Measurements from ENCODE around the gene FRRS1L. TPM values are rescaled to one million over a fixed set of nuclear protein-coding genes. Genes with fewer than 3 reads are reported as not detected.

The FRRS1L gene
- total and polyA plus RNA-seq, 9 donors = 8.3 to 49.8 (median 27.5) TPM

- intact Hi-C loops (cut with DNase I) = loop anchor here in 2 of 4 donors (2.0 kb wide), 1 partner anchor 129 kb away; the partner anchor contains the start of gene EPB41L4B (in 2 of the 2)
- Histone ChIP-seq H3K27ac (no peak overlapping the region), H3K4me3 (no peak overlapping the region), H3K4me1 (ENCODE audit: insufficient read depth) (no peaks in the 10 kb centered on the region), H3K9me3 (no peaks in the 10 kb centered on the region), H3K27me3 (no peaks in the 10 kb centered on the region), H3K36me3 (no peaks in the 10 kb centered on the region)
- no peak for DNase-seq
- 89% methylated on average over 9 of the region's 9 CpGs for WGBS, 3 donors
- TF ChIP-seq POLR2A (IDR thresholded peaks at IDR 0.05) (no peak), CTCF (IDR thresholded peaks at IDR 0.05) (no peak), EP300 (IDR thresholded peaks at IDR 0.05) (no peak)
Observed at GRCh38 chr9:109191746-109192145, 24.7 kb upstream of the FRRS1L start.

GRCh38 chr9:109190151-109190550 lies 23.1 kb upstream of the FRRS1L start:
- Histone ChIP-seq H3K4me3 (no peak overlapping the region), H3K27ac (no peak overlapping the region), H3K36me3 (no peaks in the 10 kb centered on the region), H3K9me3 (no peaks in the 10 kb centered on the region), H3K27me3 (no peaks in the 10 kb centered on the region), H3K4me1 (ENCODE audit: insufficient read depth) (no peaks in the 10 kb centered on the region)
- DNase-seq = no peak
- 84 to 89% (median 84%) methylated on average over 1 of the region's 1 CpG for WGBS, 3 donors
- intact Hi-C loops (cut with DNase I) = no loop called here
- TF ChIP-seq POLR2A (IDR thresholded peaks at IDR 0.05) (no peak), CTCF (IDR thresholded peaks at IDR 0.05) (no peak), EP300 (IDR thresholded peaks at IDR 0.05) (no peak)

- WGBS, 3 donors = 35 to 49% (median 45%) methylated on average over 9 of the region's 9 CpGs
Observed at GRCh38 chr9:109186857-109187520, 19.9 kb upstream of the FRRS1L start.

More at GRCh38 chr9:109186857-109187520, 19.9 kb upstream of the FRRS1L start:
- TF ChIP-seq EP300 (IDR thresholded peaks at IDR 0.05) = no peak
- TF ChIP-seq POLR2A (IDR thresholded peaks at IDR 0.05) = no peak
- no peak for TF ChIP-seq CTCF (IDR thresholded peaks at IDR 0.05)
- no peaks in the 10 kb centered on the region for H3K9me3 ChIP-seq
- H3K27me3 ChIP-seq = no peaks in the 10 kb centered on the region
- no peak overlapping the region for H3K27ac ChIP-seq
- no peak overlapping the region for H3K4me3 ChIP-seq
- no peaks in the 10 kb centered on the region for H3K4me1 ChIP-seq (ENCODE audit: insufficient read depth)
- no peak for DNase-seq
- intact Hi-C loops (cut with DNase I) = loop anchor here in 1 of 4 donors (5.0 kb wide), 1 partner anchor 130 kb away; no protein-coding TSS in a partner anchor
- no peaks in the 10 kb centered on the region for H3K36me3 ChIP-seq

Measured in ovary (tissue), 9 donors.